ENCODE results near the gene XYLB.

Gene XYLB

GRCh38 chr3:38454884-38455638, 108.5 kb downstream of the XYLB start:
- DNase-seq (ENCODE audit: low spot score): peak; percentile 43

GRCh38 chr3:38455639-38456430, 109.2 kb downstream of the XYLB start:
- no peak for DNase-seq (ENCODE audit: low spot score)

GRCh38 chr3:38457111-38458003, 110.8 kb downstream of the XYLB start:
- no peak for DNase-seq (ENCODE audit: low spot score)

GRCh38 chr3:38458796-38459498, 112.4 kb downstream of the XYLB start:
- DNase-seq (ENCODE audit: low spot score): no peak

GRCh38 chr3:38459499-38460048, 113.0 kb downstream of the XYLB start:
- no peak for DNase-seq (ENCODE audit: low spot score)

GRCh38 chr3:38460377-38461270, 114.0 kb downstream of the XYLB start:
- no peak for DNase-seq (ENCODE audit: low spot score)
